T follicular helper cell (primary cell): Measurements from ENCODE around the gene VOPP1.
"Not testable (repeated sequence)": the region's sequence is repeated elsewhere in the genome, so short reads cannot be mapped to it uniquely, and the experiment has no call there.

Experiments used
- DNase-seq: peaks from one replicate; pipeline ENCODE4 v3.0.0-alpha.2; 2020; ENCODE audit warnings: low read depth
- total RNA-seq, 2 experiments: gene quantifications; one replicate each; lab custom pipeline; 2026; lab: John Stamatoyannopoulos, UW

The VOPP1 gene, protein sequence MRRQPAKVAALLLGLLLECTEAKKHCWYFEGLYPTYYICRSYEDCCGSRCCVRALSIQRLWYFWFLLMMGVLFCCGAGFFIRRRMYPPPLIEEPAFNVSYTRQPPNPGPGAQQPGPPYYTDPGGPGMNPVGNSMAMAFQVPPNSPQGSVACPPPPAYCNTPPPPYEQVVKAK
- 57.3 to 98.5 reads per million in 2 experiments for total RNA-seq

DNA sequence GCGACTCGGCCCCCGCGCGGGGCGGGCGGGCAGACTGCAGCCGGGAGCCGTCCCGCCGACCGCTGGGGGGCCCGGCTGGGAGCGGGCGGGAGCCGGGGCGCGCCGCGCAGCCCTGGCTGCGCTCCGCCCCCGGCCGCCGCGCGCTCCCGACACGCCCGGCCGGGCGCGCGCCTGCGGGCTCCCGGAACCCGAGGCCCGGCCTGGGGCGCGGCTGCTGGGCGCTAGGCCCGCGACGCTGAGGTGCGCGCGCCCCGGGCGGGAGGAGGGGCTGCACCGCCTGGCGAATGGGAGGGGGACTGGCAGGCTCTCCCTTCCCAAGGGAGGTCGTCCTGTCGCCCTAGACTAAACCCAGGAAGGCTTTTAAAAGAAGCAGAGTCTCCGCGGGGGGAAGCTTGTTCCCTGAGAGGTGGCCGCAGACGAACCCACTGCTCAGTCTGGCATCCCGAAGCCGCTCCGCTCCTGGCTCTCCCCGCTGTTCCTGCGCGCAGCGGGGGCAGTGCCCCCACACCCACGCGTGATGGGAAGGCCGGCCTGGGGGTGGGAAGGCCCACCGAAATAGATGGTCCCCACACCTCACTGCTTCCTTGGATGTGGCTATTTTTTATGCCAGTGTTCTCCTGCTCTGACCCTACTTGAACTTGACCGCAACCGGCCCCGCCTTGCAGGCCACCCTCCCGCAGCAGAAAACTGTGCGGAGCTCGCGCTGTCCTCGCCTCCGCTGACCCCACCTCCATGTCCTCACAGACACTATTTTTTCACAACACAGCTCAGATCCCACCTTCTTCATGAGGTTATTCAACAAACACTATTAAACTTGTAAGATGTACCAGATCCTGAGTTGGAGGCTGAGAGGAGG, at the start of gene VOPP1:
VOPP1 (minus strand) TSS at position 125 of the 856 bp plus-strand sequence. CDS start 178 bp downstream, outside the sequence.
- peak; percentile 35 for DNase-seq

DNA sequence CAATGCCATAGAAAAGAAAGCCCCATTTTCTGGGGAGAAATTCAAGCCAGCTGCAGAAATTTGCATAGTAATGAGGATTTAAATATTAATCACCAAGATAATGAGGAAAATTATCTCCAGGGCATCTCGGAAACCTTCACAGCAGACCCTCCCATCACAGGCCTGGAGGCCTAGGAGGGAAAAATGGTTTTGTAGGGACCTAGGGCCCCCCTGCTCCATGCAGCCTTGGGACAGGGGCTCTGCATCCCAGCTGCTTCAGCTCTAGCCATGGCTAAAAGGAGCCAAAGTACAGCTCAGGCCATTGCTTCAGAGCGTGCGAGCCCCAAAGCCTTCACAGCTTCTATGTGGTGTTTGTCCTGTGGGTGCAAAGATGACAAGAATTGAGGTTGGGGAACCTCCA, 46.6 kb upstream of the VOPP1 start:
- no peak for DNase-seq

DNA sequence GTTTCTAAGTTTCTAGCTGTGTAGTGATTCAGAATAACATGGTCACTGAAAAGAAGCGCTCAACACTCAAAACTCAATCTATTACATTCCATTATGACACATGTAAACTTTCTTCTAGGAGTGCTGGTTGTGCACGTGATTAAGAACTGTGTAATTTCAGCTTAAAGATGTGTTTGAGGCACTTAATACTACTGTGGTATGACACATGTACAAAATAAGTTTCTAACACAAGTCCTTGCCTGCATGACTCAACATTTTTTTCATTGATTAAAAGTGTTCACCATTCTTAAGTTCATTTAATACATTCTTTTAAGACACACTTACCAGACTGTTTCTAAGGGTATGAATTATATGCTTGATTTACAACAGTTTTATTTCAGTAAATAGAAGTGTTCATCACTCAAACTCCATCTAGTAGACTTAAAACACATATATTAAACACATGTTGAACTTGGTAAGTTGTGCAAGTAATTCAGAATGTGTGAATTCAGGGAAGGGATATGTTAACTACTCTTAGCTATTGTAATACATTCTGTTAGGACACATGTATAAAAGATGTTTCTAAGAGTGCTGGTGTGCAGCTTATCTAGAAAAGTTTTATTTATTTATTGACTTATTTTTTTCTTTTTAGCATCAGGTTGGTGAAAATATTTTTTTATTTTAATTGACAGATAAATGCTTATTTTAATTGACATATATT, 42.2 kb upstream of the VOPP1 start:
- not testable (repeated sequence) for DNase-seq

DNA sequence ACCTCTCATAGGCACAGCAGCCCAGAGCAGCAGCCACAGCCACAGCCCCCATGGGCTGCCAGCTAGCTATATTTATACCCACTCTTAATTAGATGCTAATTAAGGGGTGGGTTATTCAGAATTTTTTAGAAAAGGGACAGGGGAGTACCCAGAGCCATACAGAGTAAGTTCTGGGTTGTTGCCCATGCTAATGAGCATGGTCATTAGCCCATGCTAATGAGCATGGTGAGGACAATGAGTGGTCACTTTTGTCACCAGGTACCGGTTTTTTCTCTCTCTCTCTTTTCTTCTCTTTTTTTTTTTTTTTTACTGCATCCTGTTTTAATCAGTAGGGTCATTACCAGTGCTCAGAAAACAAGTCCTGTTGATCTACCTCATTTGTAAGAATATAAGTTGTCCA, 37.4 kb upstream of the VOPP1 start:
- DNase-seq: not testable (repeated sequence)

DNA sequence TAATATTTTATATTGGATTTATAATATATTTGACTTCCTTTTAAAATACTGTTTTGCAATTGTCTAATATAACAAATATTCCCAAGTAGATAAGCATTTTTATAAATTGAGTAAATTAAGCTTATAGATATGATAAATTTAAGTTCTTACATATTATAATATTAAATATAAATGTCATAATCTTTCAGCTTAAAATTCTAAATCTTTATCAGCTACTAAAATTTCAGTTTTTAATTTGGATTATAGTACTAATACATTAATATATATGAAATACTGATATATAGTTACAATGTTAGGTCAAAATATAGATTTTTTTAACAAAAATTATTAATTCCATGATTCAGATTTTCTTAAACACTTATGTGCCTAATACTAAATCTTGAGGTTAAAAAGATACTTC, 33.4 kb upstream of the VOPP1 start:
- not testable (repeated sequence) for DNase-seq

DNA sequence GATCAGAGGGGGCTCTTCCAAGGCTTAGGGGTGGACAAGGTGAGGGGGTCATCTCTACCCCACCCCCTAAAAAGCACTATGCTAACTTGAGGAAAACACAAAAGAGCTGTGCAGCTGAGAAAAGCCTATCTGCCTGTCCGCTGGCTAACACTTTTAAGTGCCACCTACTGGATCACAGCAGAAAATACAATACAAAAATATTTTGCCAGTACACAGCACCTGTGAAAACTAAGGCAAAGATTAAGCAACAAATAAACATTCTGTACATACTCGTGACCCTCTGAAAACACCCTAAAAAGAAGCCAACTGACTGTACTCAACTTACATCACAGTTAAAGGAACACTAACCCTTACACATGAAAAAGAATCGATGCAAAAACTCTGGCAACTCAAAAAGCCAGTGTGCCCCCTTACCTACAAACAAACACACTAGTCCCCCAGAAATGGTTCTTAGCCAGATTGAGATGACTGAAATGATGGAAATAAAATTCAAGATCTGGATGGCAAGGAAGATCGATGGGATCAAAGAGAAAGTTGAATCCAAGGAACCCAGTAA, 25.7 kb upstream of the VOPP1 start:
- DNase-seq: not testable (repeated sequence)

DNA sequence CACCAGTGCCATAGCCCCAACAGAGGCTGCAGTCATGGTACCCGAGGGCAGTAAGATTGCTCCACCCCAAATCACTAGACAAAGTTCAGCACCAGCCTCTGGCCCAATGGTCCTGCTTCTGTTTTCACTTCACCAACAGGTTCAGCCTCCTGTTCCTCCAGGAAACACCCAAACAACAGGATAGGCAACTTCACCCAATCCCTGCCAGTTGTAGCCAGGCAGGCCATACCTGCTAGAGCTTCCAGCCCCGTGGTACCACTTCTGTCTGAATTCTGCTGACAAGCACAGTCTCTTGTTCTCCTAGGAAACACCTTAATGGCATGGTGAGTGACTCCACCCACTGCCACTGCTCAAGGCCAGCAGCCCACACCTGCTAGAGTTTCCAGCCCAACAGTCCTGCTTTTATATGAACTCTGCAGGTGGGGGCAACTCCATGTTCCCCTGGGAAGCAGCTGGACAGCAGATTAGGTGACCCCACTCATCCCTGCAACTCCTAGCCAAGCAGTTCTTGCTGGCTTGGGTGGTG, 25.0 kb upstream of the VOPP1 start:
- not testable (repeated sequence) for DNase-seq

DNA sequence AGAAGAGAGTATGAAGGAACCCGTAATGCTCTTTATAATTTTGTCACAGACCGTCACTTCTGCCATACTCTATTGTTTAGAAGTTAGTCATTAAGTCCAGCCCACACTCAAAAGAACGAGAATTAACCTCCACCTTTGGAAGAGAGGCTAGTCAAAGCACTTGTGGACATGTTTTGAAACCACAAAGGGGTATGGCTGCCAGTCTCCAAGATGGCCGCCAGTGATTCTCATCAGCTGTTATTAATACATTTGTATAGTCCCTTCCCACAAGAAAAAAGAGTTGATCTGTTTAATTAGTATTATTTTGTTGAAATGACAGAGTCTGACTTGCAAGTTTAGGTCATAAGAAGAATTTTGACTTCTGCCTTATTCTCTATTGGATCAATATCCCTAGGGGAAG, 23.2 kb upstream of the VOPP1 start:
- DNase-seq: no peak

DNA sequence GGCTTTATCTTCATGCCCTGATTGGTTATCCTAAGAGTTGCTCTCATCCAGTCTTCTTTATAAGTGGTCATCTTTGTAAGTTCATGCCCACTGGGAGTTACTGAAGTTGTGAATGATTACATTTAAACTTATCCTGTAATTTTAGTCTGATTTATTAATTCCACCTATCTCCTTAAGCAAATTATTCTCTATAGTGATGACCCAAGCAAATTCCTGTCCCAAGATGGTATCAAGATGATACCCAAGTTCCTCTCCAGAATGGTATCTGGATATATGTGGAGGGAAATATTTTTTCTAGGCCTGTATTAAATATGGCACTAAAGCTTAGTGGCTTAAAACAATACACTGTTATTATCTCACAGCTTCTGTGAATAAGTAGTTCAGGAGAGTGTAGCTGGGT, 22.6 kb upstream of the VOPP1 start:
- DNase-seq: no peak

DNA sequence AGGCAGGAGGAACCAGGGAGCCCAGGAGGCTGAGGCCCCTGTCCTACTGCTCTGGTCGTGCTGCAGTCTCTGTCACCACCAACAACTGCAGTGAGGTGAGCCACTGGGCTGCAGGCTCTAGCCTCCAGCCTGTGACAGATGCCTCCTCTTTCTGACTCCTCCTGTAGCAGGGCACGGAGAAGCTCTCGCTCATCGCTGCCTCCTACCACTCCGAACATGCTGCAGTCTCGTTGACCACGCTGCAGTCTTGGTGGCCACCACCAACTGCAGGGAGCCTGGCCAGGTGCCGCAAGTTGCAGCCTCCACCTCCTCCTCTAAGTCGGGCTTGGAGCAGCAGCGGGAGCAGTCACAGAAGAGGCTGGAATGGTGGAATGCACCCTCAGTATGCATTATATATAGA, 22.1 kb upstream of the VOPP1 start:
- DNase-seq: no peak

DNA sequence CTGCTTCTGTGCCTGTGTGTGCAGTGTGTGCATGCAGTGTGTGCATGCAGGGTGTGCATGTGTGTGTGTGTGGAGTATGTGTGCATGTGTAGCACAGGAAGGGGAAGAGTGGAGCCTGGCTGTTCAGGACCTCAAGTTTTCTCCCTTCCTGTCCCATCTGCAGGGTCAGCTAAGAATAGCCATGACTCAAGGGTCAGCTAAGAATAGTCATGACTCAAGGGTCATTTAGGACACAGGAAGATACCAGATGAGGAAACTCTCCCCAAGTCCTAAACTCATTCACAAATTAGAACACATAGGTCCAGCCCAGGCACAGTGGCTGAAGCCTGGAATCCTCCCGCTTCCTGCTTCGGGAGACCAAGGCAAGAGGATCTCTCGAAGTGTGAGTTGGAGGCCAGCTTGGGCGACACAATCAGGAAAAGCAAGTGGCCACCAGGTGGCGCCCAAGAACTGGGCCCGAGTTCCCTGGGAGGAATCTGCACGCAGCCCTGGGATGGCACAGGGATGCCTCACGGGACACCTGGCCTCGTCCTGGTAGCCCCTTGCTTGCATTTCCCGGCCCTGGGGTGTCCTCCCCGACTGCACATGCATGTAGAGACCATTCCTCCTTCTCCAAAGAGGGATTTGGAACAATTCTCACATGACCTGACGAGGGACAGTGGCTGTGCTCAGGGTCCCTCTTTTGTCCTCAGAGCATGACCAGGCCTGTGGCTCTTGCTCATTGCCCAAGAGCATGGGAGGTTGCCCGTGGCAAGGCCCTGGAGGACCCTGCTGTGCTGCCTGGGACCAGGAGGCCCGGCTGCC, 21.4 kb upstream of the VOPP1 start:
- peak; percentile 53 for DNase-seq

DNA sequence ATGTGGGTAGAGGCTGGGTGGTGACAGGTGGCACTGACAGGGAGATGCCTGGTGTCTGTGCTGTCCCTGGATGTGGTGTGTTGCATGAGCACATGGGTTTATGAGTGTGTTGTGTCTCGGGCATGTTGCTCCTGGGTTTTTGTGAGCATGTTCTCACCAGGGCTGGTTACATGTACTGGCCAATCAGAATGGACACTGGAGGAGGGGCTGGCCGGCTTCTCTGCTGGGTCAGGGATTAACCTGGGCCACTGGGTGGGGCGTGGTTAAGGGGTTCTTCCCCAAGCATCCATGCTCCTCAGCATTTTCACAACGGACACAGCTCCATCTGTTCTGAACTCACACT, 20.8 kb upstream of the VOPP1 start:
- no peak for DNase-seq

DNA sequence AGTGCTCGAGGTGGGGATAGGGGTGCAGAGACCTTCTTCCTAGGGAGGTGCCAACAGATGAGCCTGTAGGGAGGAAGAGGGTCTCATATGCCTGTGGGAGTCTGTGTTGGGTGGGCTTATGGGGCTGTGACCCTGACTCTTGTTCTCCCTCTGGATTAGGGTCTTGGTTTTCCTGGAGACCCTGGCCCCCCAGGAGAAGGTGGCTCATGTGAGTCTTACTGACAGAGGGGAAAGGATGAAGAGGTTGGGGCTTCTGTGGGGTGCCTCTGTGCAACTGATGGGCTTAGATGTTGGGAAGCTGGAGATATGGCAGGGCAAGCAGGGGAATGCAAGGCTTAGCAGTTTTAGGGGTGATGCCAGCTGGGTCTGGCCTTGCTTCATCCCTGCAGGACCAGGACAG, 20.2 kb upstream of the VOPP1 start:
- DNase-seq: no peak

DNA sequence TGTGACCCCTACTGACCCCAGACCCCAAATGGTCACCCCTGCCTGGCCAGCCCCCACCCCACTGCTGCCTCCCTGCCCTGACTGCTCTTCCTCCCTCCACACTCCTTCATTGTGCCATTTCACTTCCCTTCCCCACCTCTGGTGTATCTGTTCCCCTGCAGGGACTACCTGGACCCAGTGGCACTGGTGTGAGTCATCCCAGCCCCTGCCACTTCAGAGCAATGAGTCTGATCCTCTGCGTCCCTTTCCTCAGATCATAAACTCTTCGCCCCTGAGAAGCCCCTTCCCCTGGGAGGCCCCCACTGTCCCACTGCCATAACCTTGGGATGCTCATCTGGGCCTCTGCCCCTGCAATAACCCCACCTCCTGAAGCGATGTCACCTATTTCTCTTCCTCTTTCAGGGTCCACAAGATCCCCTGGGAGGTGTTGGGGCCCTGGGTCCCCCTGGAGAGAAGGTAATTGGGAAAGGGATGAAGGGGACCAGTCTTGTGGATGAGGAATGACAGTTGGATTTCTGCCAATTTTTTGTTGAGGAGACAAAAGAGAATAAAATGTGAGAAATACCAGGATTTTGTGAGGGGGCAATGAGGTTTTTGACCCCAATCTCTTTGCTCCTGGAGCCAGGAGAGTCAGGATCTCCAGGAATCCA, 19.1 kb upstream of the VOPP1 start:
- DNase-seq: no peak

DNA sequence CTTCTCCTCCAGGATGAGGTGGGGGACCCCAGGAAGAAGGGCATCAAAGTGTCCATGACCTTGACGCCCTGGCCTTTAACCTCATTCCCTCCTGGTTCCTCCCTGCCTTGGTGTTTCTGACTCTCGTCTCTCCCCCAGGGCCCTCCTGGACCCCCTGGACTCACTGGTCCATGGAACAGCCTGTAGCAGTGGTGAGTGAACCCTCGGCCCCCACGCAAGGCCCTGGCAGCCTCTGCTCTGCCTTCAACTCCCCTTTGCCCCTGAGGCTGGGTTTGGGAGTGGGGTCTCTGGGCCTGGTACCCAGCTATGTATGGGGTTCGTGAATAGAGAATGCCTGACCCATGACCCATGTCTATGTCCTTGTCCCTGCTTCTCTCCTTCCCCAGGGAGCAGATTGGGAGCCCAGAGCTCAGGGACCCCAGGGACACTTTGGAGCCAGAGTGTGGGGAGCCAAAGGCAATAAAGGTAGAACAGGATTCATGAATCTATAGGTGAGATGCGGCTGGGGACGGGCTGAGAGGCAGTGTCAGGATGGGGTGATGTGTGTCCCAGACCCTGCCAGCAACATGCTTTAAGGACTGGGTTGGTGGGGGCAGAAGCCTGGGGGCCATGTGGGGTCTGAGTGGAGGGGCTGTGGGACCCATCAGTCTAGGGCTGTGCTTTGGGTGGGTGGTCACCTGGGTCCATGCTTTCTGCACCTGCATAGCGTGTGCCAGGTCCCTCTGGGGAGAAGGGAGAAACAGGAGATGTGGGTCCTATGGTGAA, 18.4 kb upstream of the VOPP1 start:
- no peak for DNase-seq

DNA sequence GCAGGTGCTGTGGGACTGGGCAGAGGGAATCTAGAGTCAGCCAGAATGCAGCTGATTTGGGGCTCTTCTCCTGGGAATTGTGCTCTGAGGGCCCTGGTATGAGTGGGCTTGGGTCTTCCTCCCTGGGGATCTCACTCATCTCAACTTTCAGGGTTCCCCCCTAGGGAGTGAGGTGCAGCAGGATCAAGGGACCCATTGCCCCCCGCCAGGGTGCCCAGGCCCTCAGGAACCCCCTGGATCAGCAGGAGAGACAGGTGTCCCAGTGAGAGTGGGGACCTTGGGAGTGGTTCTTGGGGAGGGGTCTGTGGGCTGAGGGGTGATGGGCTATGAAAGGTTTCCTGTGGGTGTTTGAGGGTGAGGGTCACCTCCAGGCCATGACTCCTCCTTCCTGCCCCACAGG, 17.6 kb upstream of the VOPP1 start:
- no peak for DNase-seq

DNA sequence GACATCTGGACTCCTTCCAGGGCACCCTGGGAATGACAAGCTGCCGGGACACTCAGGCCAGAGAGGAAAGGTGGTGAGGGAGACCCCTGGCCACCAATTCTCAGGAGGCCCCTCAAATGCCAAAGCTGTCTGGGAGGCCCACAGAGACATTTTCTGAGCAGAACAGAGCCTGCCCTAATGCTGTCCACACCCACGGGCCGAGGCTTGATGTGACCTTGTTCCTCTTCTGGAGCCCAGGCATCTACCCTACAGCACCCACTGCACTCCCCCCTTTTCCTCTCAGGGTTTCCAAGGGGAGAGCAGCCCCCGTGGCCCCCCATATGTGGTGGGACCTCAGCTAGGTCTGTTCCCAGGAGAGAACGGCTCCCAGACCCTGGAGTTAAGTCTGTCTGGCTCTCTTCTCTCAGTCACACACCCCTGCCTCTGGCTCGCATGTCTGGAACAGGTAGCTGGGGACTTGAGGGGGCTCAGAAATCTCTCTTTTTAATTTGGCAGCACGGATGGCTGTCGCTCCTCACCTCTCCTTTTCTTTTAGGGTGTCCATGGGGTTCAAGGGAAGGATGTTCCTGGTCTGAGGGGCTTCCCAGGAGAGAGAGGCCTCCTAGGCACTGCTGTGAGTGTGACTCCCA, 16.8 kb upstream of the VOPP1 start:
- no peak for DNase-seq

DNA sequence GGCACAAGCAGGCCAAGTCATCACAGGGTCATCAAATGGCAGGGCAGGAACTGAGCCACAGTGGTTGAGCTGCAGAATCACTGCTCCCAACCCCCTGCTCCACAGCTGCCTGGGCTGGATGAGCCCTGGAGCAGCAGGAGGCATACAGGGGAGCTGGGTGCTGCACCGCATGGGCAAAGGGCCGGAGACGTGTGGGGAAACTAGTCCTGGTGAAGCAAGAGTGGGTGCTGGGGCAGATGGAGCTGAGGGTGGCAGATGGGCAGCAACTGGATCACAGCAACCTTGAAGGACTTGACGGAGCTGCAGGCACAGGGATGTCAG, 16.0 kb upstream of the VOPP1 start:
- no peak for DNase-seq

DNA sequence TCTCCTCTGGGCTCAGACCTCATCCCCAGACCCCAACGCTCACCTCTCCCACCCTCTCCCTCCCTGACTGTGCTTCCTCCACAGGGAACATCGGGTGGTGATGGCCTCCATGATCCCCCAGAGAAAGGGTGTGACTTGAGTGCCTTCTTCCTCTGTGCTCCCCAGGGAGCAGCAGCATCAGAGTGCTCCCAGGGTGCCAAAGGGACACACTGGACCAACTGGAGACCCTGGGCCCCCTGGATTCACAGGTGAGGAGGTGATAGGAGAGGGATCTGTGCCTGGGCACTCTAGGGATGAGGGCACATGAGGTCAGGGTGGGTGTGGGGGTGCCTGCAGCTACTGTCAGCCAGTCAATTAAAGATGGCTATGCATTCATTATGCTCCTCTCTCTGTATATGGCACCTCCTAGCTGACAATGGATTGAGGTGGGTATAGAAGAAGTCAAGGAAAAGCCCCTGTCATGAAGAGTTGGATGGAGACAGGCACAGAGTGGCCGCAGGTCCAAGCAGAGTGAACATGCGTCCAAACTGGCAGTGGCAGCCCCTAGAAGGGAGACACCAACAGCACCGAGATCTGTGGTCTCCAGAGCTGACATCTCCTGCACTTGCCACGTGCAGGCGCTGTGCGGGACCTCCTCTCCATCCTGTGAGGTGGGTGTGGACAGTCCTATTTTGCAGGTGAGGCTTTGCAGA, 15.5 kb upstream of the VOPP1 start:
- DNase-seq: no peak
